ENCODE data around the gene NARF.
"Not testable (repeated sequence)": the region's sequence is repeated elsewhere in the genome, so short reads cannot be mapped to it uniquely, and the experiment has no call there.

DNA sequence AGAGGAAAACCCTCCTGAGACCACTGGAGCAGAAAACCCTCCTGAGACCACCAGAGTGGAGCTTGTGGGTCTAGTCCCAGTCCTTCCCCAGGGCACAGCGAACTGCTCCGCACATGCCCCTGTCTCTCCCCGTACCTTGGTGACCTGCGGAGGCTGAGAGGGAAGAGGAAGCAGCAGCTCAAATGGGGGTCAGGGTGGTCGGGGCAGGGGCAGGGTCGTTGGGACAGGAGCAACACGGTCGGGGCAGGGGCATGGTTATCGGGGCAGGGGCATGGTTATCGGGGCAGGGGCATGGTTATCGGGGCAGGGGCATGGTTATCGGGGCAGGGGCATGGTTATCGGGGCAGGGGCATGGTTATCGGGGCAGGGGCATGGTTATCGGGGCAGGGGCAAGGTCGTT is 46.5 kb upstream of the NARF start:
- TF ChIP-seq, protein P1, sequence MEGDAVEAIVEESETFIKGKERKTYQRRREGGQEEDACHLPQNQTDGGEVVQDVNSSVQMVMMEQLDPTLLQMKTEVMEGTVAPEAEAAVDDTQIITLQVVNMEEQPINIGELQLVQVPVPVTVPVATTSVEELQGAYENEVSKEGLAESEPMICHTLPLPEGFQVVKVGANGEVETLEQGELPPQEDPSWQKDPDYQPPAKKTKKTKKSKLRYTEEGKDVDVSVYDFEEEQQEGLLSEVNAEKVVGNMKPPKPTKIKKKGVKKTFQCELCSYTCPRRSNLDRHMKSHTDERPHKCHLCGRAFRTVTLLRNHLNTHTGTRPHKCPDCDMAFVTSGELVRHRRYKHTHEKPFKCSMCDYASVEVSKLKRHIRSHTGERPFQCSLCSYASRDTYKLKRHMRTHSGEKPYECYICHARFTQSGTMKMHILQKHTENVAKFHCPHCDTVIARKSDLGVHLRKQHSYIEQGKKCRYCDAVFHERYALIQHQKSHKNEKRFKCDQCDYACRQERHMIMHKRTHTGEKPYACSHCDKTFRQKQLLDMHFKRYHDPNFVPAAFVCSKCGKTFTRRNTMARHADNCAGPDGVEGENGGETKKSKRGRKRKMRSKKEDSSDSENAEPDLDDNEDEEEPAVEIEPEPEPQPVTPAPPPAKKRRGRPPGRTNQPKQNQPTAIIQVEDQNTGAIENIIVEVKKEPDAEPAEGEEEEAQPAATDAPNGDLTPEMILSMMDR (IDR thresholded peaks at IDR 0.05), result not testable (repeated sequence)
- TF ChIP-seq, protein P2, sequence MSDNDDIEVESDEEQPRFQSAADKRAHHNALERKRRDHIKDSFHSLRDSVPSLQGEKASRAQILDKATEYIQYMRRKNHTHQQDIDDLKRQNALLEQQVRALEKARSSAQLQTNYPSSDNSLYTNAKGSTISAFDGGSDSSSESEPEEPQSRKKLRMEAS (IDR thresholded peaks at IDR 0.05), result not testable (repeated sequence)
- TF ChIP-seq JUN (IDR thresholded peaks at IDR 0.05), result not testable (repeated sequence)
